HepG2 (cell line): ENCODE results near the gene COL9A3.

Experiments
- ATF3 ChIP-seq: sonication (generic); formaldehyde crosslinking; IDR thresholded peaks from 2 replicates; pipeline ENCODE4 v1.4.0; 2020; ENCODE audit warnings: missing genetic modification reagents
- POLR2AphosphoS5 ChIP-seq: IDR thresholded peaks from 2 replicates; pipeline ENCODE4 v1.6.1; 2012; ENCODE audit warnings: low read depth, low read length
- SP2 ChIP-seq: sonication (generic); formaldehyde crosslinking; IDR thresholded peaks from 2 replicates; pipeline ENCODE4 v1.5.1; 2020; ENCODE audit warnings: mild to moderate bottlenecking, missing genetic modification reagents
- ZBTB33 ChIP-seq: sonication (generic); formaldehyde crosslinking; IDR thresholded peaks from 2 replicates; pipeline ENCODE4 v1.4.0; 2020; ENCODE audit warnings: missing genetic modification reagents
- ZNF318 ChIP-seq: sonication (generic); formaldehyde crosslinking; IDR thresholded peaks from 2 replicates; pipeline ENCODE4 v1.4.0; 2020; ENCODE audit warnings: mild to moderate bottlenecking, missing genetic modification reagents
- ZNF333 ChIP-seq: sonication (generic); formaldehyde crosslinking; IDR thresholded peaks from 2 replicates; pipeline ENCODE4 v1.4.0; 2020; ENCODE audit warnings: mild to moderate bottlenecking, missing genetic modification reagents, borderline replicate concordance
- ZNF501 ChIP-seq: sonication (generic); formaldehyde crosslinking; IDR thresholded peaks from 2 replicates; pipeline ENCODE4 v1.5.1; 2020; ENCODE audit warnings: mild to moderate bottlenecking, moderate library complexity, missing genetic modification reagents

GRCh38 chr20:62885896-62886708 lies 69.3 kb downstream of the COL9A3 start:
- TF ChIP-seq ZNF501 (CRISPR knock-in tag) (no peak), ATF3 (CRISPR knock-in tag) (no peak), ZNF333 (CRISPR knock-in tag) (no peak), SP2 (CRISPR knock-in tag) (no peak), ZBTB33 (CRISPR knock-in tag) (no peak), POLR2AphosphoS5 (peak; percentile 26; the same call in 1 of the 2 replicates), ZNF318 (CRISPR knock-in tag) (no peak)
